Skin of body (tissue), 2 donors: ENCODE results near the gene NOX5. TPM values are rescaled to one million over a fixed set of nuclear protein-coding genes. Genes with fewer than 3 reads are reported as not detected.
"Not testable (repeated sequence)": the region's sequence is repeated elsewhere in the genome, so short reads cannot be mapped to it uniquely, and the experiment has no call there.

Experiments
- DNase-seq: peaks from one replicate; lab custom pipeline; 2025; lab: John Stamatoyannopoulos, UW
- total RNA-seq: library from RNA; depleted of rRNA; stranded (reverse); fragments of >200 nt; gene quantifications from one replicate; pipeline ENCODE4 v1.2.3, GENCODE V29; 2014

The NOX5 gene, protein sequence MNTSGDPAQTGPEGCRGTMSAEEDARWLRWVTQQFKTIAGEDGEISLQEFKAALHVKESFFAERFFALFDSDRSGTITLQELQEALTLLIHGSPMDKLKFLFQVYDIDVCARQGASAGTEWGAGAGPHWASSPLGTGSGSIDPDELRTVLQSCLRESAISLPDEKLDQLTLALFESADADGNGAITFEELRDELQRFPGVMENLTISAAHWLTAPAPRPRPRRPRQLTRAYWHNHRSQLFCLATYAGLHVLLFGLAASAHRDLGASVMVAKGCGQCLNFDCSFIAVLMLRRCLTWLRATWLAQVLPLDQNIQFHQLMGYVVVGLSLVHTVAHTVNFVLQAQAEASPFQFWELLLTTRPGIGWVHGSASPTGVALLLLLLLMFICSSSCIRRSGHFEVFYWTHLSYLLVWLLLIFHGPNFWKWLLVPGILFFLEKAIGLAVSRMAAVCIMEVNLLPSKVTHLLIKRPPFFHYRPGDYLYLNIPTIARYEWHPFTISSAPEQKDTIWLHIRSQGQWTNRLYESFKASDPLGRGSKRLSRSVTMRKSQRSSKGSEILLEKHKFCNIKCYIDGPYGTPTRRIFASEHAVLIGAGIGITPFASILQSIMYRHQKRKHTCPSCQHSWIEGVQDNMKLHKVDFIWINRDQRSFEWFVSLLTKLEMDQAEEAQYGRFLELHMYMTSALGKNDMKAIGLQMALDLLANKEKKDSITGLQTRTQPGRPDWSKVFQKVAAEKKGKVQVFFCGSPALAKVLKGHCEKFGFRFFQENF
- total RNA-seq: 0.39 TPM

GRCh38 chr15:69014454-69014853, at the start of gene NOX5:
NOX5 (plus strand) TSS chr15:69014695; CDS start chr15:69014736, 41 bp downstream.
- DNase-seq: no peak

- DNase-seq: no peak
Observed at GRCh38 chr15:68966996-68967395, 47.5 kb upstream of the NOX5 start.

- no peak for DNase-seq
Observed at GRCh38 chr15:68967948-68968347, 46.5 kb upstream of the NOX5 start.

DNA sequence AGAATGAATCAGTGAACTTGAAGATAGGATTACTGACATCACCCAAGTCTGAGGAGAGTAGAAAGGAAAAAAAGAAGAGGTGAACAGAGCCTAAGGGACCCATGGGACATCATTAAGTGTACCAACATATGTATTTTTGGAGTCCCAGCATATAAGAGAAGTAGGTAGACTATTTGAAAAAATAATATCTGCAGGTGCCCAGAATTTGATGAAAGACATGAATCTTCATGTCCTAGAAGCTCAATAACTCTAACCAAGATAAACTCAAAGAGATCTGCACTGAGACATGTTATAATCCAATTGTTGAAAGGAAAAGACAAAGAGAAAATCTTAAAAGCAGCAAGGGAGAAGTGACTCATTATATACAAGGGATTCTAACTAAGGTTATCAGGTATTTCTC, 45.2 kb upstream of the NOX5 start:
- DNase-seq: no peak

DNA sequence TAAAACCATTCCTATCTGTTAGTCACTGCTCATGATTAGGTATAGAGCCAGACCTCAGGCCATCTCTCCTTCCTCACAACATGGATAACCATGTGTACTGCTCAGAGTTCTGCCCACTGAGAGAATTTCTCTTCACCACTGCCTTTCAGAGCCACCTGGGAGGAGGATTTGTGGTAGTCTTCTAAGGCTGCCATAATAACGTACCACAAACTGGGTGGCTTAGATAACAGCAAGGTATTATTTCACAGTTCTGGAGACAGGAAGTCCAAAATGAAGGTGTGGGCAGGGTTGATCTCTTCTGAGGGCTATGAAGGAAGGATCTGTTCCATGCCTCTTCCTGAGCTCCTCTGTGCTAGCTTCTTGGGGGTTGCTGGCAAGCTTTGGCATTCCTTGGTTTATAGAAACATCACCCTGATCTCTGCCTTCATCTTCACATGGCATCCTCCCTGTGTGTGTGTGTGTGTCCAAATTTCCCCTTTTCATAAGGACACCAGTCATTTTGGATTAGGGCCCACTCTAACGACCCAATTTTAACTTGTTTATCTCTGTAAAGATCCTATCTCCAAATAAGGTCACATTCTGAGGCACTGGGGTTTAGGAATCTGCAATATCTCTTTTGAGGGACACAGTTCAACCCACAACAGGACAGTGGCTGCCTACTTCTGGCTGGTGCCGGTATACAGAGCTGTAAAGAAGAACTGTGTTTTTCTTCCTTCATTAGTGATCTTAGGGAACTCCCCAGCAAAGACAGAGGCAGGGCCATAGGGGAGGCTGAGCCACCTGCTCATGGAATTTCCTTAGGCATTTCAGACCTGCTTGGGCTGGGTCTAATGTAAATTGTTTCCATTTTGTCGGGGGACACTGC, 42.1 kb upstream of the NOX5 start:
- DNase-seq: no peak

- not testable (repeated sequence) for DNase-seq
Observed at GRCh38 chr15:68975651-68976160, 38.8 kb upstream of the NOX5 start.

DNA sequence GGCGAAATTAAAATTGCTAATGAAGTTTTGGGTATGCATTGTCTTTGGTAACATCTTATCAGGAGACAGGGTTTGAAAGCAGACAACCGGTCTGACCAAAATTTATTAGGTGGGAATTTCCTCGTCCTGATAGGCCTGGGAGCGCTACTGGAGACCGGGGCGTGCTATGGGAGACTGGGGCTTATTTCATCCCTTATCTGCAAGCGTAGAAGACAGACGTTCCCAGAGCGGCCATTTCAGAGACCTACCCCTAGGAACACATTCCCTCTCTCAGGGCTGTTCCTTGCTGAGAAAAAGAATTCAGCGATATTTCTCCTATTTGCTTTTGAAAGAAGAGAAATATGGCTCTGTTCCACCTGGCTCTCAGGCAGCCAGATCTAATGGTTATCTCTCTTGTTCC, 37.1 kb upstream of the NOX5 start:
- DNase-seq: not testable (repeated sequence)

GRCh38 chr15:68979006-68979405, 35.5 kb upstream of the NOX5 start:
- DNase-seq: no peak

DNA sequence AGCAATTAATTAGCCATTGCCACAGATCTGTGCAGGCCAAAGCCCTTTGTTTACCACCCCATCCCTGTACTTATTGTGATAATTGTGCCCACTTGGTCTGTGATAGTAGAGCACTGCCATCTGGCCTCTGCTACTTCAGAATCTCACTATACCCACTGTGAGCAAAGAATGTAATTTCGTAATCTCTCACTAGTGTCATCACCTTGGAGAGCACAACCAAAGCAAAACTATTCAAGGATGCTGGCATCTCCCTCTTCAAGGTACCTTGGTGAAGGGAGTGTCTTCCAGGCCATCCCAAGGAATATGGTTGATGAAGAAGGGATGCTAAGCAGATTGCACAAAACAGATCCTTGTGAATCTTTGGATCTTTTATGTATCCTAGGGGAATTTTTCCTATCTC, 34.7 kb upstream of the NOX5 start:
- no peak for DNase-seq

DNA sequence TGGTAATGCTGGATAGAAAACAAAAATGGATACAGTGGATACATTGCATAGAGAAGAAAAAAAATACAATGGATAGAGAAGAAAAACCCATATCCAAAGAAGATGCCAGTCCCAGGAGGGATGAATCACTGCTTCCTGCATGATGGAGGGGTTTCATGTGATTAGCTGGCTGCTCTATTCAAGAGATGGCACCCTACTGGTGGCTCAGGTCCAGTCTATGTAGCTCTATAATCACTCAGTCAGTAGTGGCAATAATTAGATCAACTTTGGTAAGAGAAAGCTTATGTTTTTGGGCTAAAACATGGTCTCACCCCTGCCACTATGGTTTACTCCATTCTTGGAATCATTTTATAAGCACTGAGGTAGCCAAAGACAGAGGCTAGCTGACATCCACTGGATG, 33.7 kb upstream of the NOX5 start:
- DNase-seq: no peak

DNA sequence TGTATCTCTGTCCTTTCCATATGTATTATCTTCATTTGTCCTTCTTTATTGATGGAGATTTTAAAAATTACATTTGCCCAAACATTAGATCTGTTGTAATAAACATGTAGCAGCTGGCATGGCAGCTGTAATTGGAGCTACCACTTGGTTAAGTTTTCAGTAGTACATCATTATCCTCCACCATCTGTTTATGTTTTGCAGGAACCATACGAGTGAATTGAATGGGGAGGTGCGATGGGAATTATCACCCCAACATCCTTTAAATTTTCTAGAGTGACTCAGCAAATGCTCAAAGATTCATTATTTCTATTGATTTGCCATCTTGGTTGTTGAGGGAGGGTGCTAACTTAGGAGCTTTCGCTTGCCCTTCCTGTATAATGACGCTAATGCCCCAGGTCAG, 32.6 kb upstream of the NOX5 start:
- DNase-seq: no peak

DNA sequence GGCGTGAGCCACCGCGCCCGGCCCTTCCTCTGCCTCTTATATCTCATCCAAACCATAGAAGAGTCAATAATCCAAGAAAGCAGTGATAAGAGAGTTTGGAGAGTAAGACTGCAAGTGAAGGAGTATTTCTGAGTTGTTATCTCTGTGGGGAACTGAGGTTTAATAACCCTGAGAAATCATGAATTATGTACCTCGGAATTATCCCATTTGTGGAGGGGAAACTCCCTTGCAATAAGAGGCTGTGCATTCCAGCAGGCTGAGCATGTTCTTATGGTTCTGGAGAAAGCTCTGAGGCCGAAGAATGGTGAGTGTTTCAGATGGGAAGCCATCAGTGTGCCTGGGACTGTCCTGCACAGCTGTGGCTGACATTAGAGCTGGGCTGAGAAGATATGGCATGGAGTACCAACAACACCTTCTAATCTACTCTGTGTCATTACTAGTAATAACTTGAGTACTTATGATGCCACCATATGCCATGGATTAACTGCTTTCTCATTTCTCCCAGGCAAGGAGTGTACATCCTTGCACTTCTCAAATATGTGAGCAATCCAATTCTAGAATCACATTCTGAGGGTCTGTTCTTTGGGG, 31.4 kb upstream of the NOX5 start:
- DNase-seq: no peak

GRCh38 chr15:68983961-68984481, 30.5 kb upstream of the NOX5 start:
- DNase-seq: no peak

DNA sequence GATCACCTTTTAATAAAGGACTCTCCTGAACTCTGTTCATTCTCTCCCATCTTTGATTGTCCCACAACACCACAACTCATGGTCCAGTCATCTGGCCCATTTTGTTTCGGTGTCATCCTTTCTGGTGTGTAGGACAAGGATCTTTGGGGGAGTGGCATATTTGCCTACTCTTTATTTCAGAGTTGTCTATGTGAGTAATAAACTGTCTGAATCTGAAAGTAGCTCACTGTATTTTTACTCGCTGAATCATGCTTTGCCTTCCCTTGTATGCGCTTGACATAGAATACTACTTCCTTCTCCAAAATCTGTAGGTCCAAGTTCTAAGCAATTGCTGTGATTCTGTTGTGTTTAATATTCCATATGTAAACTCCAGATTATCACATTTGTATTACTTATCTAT, 29.9 kb upstream of the NOX5 start:
- DNase-seq: no peak

DNA sequence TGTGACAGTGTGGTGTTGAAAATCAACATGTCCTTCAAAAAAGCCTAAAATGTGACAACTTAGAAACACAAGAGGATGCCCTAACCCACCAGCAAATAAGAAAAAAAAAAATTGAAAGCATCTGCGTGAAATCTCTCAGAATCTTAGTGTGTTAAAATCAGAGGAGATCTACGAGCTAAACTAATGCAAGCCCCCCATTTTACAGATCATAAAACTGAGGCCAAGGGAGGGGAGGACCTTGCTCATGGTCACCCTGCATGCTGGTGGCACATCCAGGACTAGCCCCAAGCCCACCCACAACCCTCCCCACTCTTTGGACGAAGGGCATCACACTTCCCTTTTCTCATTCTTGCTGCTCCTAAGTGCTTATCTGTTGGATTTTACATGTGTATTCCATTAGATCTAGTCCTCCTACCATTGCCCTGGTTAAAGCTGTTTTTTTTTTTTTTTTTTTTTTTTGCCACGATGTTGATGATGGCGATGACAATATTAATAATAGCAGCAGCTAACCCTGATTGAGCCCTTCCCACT, 29.1 kb upstream of the NOX5 start:
- DNase-seq: no peak

- DNase-seq: no peak
Observed at GRCh38 chr15:68986322-68986721, 28.2 kb upstream of the NOX5 start.

DNA sequence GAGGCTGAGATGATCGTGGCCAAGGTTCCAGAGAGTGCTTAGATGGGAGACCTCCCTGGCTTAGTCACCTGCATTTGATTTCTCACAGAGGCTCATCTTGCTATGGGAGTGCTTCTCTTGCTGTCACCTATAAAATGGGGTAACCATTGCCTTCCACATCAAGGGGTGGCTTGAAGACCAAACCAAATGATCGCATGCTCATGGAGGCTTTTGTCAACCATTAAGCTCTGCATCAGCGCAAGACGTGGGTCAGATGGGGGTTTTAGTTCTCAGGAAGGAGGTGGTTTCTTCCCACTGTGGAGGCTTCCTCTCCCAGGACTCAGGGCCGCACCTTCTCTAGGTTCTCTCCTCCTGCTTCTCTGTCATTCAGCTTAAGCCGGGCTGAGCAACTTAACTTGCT, 27.4 kb upstream of the NOX5 start:
- no peak for DNase-seq

DNA sequence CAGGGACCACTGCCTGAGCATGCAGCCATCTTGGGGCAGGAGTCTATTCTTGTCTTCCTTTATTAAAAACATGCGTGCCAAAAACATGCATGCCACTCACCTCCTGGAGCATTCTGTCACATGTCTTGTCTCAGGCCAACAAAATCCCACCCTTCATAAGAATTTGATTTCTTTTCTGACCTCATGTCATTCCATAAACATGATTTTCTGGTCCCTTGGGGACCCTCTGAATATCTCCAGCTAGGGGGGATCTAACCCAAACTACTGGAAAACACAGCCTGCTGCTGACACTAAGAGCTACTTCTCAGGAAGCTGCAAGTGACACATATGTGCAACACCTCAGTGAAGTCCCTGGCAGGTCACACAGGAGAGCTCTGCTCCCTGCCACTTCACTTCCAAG, 26.8 kb upstream of the NOX5 start:
- no peak for DNase-seq

GRCh38 chr15:68989541-68990230, 24.8 kb upstream of the NOX5 start:
- no peak for DNase-seq
